ENCODE data around the gene MRC2.

Gene MRC2

GRCh38 chr17:62716834-62717588 lies 89.5 kb downstream of the MRC2 start:
- DNase-seq (ENCODE audit: low read depth in 2 of 3, low spot score in 1 of 3) = no peak

DNA sequence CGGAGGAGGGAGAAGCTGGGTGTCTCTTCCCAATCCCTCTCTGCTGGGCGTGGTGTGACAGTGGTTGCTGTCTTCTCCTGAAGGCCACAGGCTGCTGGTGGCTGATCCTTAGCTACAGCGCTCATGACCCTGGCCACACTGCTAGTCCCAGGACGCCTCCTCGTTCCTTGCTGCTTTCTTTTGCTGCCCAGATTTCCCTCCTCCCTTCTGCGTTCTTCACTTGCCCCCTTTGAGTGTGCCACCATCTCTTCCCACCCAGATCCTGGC lies 90.1 kb downstream of the MRC2 start:
- DNase-seq (ENCODE audit: low read depth in 2 of 3, low spot score in 1 of 3) = no peak

- DNase-seq (ENCODE audit: low read depth in 2 of 3, low spot score in 1 of 3) = no peak
These were observed 90.4 kb downstream of the MRC2 start for GRCh38 chr17:62717889-62718288.

DNA sequence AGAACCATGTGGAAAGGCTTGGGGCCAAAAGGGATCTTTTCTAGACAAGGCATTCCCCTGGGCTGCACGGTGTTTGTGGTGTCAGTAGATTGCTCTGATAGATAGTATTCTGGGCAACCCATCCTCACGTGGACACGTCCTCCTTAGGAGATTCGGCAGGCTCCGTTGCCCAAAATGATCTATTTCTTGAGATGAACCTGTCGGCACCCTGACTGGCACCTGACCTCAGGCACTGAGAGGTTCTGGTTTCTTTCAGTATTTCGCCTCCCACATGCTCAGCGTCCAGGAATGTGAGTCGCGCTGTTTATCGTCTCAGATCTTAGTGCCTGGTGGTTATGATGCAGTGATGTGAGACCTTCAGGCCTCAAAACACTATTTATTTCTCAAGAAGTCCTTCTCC lies 91.0 kb downstream of the MRC2 start:
- DNase-seq (ENCODE audit: low read depth in 2 of 3, low spot score in 1 of 3) = peak in 1 of 3 donors; percentile 21

DNA sequence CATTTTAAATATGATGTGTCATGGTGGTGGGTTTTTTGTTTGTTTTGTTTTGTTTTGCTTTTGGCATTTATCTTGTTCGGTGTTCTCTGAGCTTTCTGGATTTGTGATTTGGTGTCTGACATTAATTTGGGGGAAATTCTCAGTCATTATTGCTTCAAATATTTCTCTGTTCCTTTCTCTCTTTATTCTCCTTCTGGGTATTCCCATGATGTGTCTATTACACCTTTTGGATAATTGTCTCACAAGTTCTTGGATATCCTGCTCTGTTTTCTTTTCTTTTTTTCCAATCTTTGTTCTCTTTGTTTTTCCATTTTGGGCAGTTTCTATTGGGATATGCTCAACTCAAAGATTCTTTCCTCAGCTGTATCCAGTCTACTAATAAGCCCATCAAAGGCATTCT lies 92.1 kb downstream of the MRC2 start:
- DNase-seq (ENCODE audit: low read depth in 2 of 3, low spot score in 1 of 3) = no peak

GRCh38 chr17:62720126-62720850 lies 92.8 kb downstream of the MRC2 start:
- DNase-seq (ENCODE audit: low read depth in 2 of 3, low spot score in 1 of 3) = no peak

DNA sequence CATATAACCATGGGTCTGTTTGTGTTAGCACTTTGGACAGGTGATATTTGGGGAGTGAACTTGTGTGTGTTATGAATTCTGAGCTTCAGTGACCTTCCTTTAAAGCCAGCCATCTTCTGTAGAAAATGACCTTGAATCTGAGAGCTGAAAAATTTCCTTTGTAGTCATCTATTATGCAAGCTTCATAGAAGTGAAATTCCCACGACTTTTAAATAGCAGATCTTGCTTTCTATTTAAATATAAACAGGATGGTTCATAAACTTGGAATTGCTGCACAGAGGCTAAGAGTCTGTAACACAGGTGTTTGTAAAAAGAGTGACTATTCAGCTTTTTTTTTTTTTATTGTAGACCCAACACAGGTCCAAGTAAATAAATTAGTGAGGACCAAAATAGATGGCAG lies 95.2 kb downstream of the MRC2 start:
- no peak for DNase-seq (ENCODE audit: low read depth in 2 of 3, low spot score in 1 of 3)

DNA sequence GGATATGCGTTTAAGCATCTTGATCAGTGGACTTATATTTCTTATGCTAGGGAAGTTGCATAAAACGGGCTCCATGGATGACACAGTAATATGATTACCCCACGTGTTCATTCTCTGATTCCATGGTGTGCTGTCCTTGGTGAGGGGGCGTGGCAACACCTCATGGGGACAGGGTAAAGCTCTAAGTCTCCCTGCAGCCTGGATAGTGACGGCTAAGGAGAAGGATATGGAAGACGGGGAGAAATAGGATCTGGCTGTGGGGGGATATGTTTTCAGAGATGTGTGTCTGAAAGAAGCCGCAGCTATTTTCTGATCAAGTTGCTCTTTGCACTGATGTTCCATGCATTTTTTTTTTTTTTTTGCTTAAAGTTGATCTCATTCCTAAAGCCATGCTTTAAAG lies 96.4 kb downstream of the MRC2 start:
- no peak for DNase-seq (ENCODE audit: low read depth in 2 of 3, low spot score in 1 of 3)

- DNase-seq (ENCODE audit: low read depth in 2 of 3, low spot score in 1 of 3) = peak; percentile 68 to 81 (median 75)
These were observed 97.1 kb downstream of the MRC2 start for GRCh38 chr17:62724398-62725146.

- no peak for DNase-seq (ENCODE audit: low read depth in 2 of 3, low spot score in 1 of 3)
These were observed 98.3 kb downstream of the MRC2 start for GRCh38 chr17:62725791-62726249.

DNA sequence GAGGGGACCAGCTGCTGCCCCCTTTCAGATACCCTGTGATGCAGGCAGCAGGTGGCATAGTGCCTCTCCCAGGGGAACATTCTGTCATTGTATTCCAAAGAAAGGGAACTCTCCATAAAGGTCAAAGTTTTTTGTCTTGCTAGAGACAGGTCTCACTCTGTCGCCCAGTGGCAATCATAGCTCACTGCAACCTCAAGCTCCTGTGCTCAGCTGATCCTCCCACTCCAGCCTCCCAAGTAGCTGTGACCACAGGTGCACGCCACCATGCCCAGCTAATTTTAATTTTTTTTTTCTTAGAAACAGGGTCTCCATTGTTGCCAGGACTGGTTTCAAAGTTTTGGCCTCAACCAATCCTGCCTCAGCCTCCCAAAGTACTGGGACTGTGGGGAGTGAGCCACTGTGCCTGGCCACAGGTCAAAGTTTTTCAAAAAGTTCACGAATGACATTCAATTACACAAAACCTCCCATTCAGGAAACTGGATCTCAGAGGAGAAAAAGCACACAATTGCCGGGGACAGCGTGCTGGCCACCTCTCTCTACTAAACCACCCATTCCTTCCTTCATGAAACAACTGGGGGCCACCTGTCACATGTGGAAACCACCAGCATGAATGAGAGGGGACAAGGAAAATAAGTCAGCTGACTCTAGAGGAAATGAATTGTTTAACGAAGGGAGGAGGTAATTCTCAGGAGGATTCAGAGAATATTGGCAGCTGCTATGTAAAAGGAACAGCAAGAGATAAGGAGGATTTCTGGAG lies 100.6 kb downstream of the MRC2 start:
- no peak for DNase-seq (ENCODE audit: low read depth in 2 of 3, low spot score in 1 of 3)

- no peak for DNase-seq (ENCODE audit: low read depth in 2 of 3, low spot score in 1 of 3)
These were observed 104.7 kb downstream of the MRC2 start for GRCh38 chr17:62732125-62732524.

- DNase-seq (ENCODE audit: low read depth in 2 of 3, low spot score in 1 of 3) = no peak
These were observed 107.7 kb downstream of the MRC2 start for GRCh38 chr17:62735044-62735651.

DNA sequence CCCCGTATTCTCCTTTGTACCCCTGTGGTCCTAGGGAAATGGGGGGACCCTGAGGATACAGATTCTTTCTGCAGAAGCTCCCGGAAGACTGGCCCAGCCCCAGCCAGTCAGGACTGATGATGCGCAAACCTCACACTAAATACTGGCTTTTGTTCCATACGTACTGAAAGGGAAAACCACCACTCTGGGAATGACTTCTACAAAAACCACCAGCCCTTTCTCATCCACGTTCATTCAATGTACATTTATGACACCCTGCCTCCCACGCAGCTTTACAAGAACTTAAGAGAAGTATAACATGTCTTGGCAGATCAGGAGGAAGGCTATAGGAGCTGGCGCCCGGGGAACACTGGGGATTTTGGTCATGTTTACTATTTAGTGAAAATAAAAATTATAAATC lies 110.0 kb downstream of the MRC2 start:
- DNase-seq (ENCODE audit: low read depth in 2 of 3, low spot score in 1 of 3) = peak; percentile 6 to 58 (median 47)

- no peak for DNase-seq (ENCODE audit: low read depth in 2 of 3, low spot score in 1 of 3)
These were observed 110.8 kb downstream of the MRC2 start for GRCh38 chr17:62738281-62738680.

- no peak for DNase-seq (ENCODE audit: low read depth in 2 of 3, low spot score in 1 of 3)
These were observed 112.3 kb downstream of the MRC2 start for GRCh38 chr17:62739645-62740388.

- no peak for DNase-seq (ENCODE audit: low read depth in 2 of 3, low spot score in 1 of 3)
These were observed 113.8 kb downstream of the MRC2 start for GRCh38 chr17:62741290-62741689.
